Liver (tissue), 9 donors: ENCODE measurements around the gene LYRM7. TPM values are rescaled to one million over a fixed set of nuclear protein-coding genes. Genes with fewer than 3 reads are reported as not detected.

Experiments used
- DNase-seq: peaks from one replicate; pipeline ENCODE4 v3.0.0-alpha.2; 2017; ENCODE audit warnings: low spot score
- H3K27ac ChIP-seq, 2 donors: one replicate each; pipeline ENCODE4 v1.7.0; 2013; ENCODE audit warnings: inconsistent platforms in 2 of 2, low read length in 2 of 2, control low read depth in 1 of 2, low read depth in 1 of 2, mild to moderate bottlenecking in 1 of 2
- H3K27me3 ChIP-seq, 4 donors: one replicate each; pipeline versions ENCODE4 v1.6.1 to v1.7.0; 2013; ENCODE audit warnings: low read length in 3 of 4, inconsistent platforms in 1 of 4, mild to moderate bottlenecking in 1 of 4, moderate library complexity in 1 of 4; ENCODE audit not compliant: control insufficient read depth in 4 of 4, insufficient read depth in 4 of 4
- H3K36me3 ChIP-seq, 4 donors: one replicate each; pipeline versions ENCODE4 v1.6.1 to v1.7.0; 2013; ENCODE audit warnings: low read length in 3 of 4, mild to moderate bottlenecking in 3 of 4, low read depth in 1 of 4, moderate library complexity in 1 of 4; ENCODE audit not compliant: control insufficient read depth in 4 of 4, insufficient read depth in 3 of 4
- H3K4me1 ChIP-seq, 4 donors: one replicate each; pipeline versions ENCODE4 v1.6.1 to v1.7.0; 2013; ENCODE audit warnings: low read length in 3 of 4, mild to moderate bottlenecking in 3 of 4, moderate library complexity in 1 of 4; ENCODE audit not compliant: control insufficient read depth in 4 of 4, insufficient read depth in 4 of 4
- H3K4me3 ChIP-seq, 3 donors: one replicate each; pipeline versions ENCODE4 v1.6.1 to v1.7.0; 2013; ENCODE audit warnings: low read length in 3 of 3, control low read depth in 1 of 3, low read depth in 1 of 3, mild to moderate bottlenecking in 1 of 3
- H3K9ac ChIP-seq, 2 donors: one replicate each; pipeline ENCODE4 v1.7.0; 2013; ENCODE audit warnings: low read length in 2 of 2, mild to moderate bottlenecking in 2 of 2, moderate library complexity in 2 of 2, control low read depth in 1 of 2, low read depth in 1 of 2
- H3K9me3 ChIP-seq, 4 donors: one replicate each; pipeline versions ENCODE4 v1.6.1 to v1.7.0; 2013; ENCODE audit warnings: low read length in 3 of 4; ENCODE audit not compliant: control insufficient read depth in 4 of 4
- ATF3 ChIP-seq: IDR thresholded peaks from 2 replicates; pipeline ENCODE4 v1.6.1; 2016; ENCODE audit warnings: antibody characterized with exemption
- CTCF ChIP-seq: fragments of 150-350 bp; IDR thresholded peaks from 2 replicates; pipeline ENCODE4 v1.5.1; 2017; ENCODE audit warnings: improper control_type of control experiment, low read depth, low read length; ENCODE audit not compliant: missing input control
- EGR1 ChIP-seq, 2 donors: IDR thresholded peaks; 2 replicates each; pipeline ENCODE4 v1.6.1; 2016 to 2018; ENCODE audit warnings: antibody characterized with exemption in 2 of 2, low read depth in 2 of 2
- FOXA1 ChIP-seq: IDR thresholded peaks from 2 replicates; pipeline ENCODE4 v1.6.1; 2016; ENCODE audit warnings: antibody characterized with exemption
- FOXA2 ChIP-seq: IDR thresholded peaks from 2 replicates; pipeline ENCODE4 v1.6.1; 2016; ENCODE audit warnings: antibody characterized with exemption
- GABPA ChIP-seq, 2 donors: IDR thresholded peaks in 1 of 2; conservative IDR thresholded peaks in 1 of 2; 2 replicates each; pipeline ENCODE4 v1.6.1; 2016; ENCODE audit warnings: antibody characterized with exemption in 2 of 2, mild to moderate bottlenecking in 1 of 2, moderate library complexity in 1 of 2
- HNF4A ChIP-seq, 2 donors: conservative IDR thresholded peaks; 2 replicates each; pipeline ENCODE4 v1.6.1; 2016; ENCODE audit warnings: antibody characterized with exemption in 2 of 2, mild to moderate bottlenecking in 2 of 2
- HNF4G ChIP-seq: IDR thresholded peaks from 2 replicates; pipeline ENCODE4 v1.6.1; 2016; ENCODE audit warnings: antibody characterized with exemption
- JUND ChIP-seq, 2 donors: IDR thresholded peaks; 2 replicates each; pipeline ENCODE4 v1.6.1; 2016; ENCODE audit warnings: antibody characterized with exemption in 2 of 2
- NR2F2 ChIP-seq: IDR thresholded peaks from 2 replicates; pipeline ENCODE4 v1.6.1; 2016; ENCODE audit warnings: antibody characterized with exemption
- RAD21 ChIP-seq, 2 donors: IDR thresholded peaks; 2 replicates each; pipeline ENCODE4 v1.6.1; 2016; ENCODE audit warnings: antibody characterized with exemption in 2 of 2, mild to moderate bottlenecking in 2 of 2
- REST ChIP-seq: IDR thresholded peaks from 2 replicates; pipeline ENCODE4 v1.6.1; 2016; ENCODE audit warnings: antibody characterized with exemption, mild to moderate bottlenecking
- RXRA ChIP-seq, 2 donors: IDR thresholded peaks; 2 replicates each; pipeline ENCODE4 v1.6.1; 2017 to 2018; ENCODE audit warnings: antibody characterized with exemption in 2 of 2, mild to moderate bottlenecking in 1 of 2
- SP1 ChIP-seq: IDR thresholded peaks from 2 replicates; pipeline ENCODE4 v1.6.1; 2018; ENCODE audit warnings: antibody characterized with exemption, mild to moderate bottlenecking
- TAF1 ChIP-seq: conservative IDR thresholded peaks from 2 replicates; pipeline ENCODE4 v1.6.1; 2016; ENCODE audit warnings: antibody characterized with exemption, mild to moderate bottlenecking
- YY1 ChIP-seq: IDR thresholded peaks from 2 replicates; pipeline ENCODE4 v1.6.1; 2016; ENCODE audit warnings: antibody characterized with exemption, mild to moderate bottlenecking
- WGBS: extraction: QIAGEN DNeasy Blood & Tissue Kit; methylation state at CpG from one replicate; pipeline ENCODE4 v1.1.7; 2013; 5-methylcytosine and 5-hydroxymethylcytosine counted together
- polyA plus RNA-seq, 2 donors: library from polyadenylated mRNA; stranded (reverse) in 1 of 2; unstranded in 1 of 2; fragments of 200-250 nt in 1 of 2; fragments of >200 nt in 1 of 2; fragmentation: Nextera tagmentation in 1 of 2; extraction: Ambion mirVana in 1 of 2; gene quantifications; one replicate each; pipeline versions ENCODE4 v1.2.1 to v1.2.3, GENCODE V29; 2013 to 2015
- total RNA-seq, 2 donors: library from RNA; depleted of rRNA; stranded (reverse); fragments of >200 nt; gene quantifications; one replicate each; pipeline ENCODE4 v1.2.3, GENCODE V29; 2014
- TF ChIP-seq, protein P1 (sequence below): IDR thresholded peaks from 2 replicates; pipeline ENCODE4 v1.6.1; 2016; ENCODE audit warnings: antibody characterized with exemption
- donor health status: healthy.
- donor health status: healthy.
- donor health status: healthy.
- donor health status: healthy.
- donor health status: healthy.

Gene LYRM7
- total and polyA plus RNA-seq, 4 donors: 2.3 to 7.5 (median 5.8) TPM

GRCh38 chr5:131169810-131170539, 769 bp upstream of the LYRM7 start:
- Histone ChIP-seq H3K36me3 (no peaks in the 10 kb centered on the region), H3K4me1 (peaks cover 4 to 19% (median 17%) of the 10 kb centered on the region in 4 donors), H3K9me3 (no peaks in the 10 kb centered on the region), H3K9ac (peak overlapping the region; percentile 58 to 86), H3K27ac (peak overlapping the region; percentile 53 to 60), H3K27me3 (no peaks in the 10 kb centered on the region), H3K4me3 (peak overlapping the region; percentile 49 to 75 (median 69))
- TF ChIP-seq ATF3 (peak; percentile 8), HNF4G (no peak), RXRA (IDR thresholded peaks at IDR 0.05) (no peak), FOXA1 (no peak), GABPA (IDR thresholded peaks at IDR 0.05 in 1 of 2, conservative IDR thresholded peaks at IDR 0.05 in 1 of 2) (peak in 1 of 2 donors; percentile 13)
- TF ChIP-seq, protein P1, sequence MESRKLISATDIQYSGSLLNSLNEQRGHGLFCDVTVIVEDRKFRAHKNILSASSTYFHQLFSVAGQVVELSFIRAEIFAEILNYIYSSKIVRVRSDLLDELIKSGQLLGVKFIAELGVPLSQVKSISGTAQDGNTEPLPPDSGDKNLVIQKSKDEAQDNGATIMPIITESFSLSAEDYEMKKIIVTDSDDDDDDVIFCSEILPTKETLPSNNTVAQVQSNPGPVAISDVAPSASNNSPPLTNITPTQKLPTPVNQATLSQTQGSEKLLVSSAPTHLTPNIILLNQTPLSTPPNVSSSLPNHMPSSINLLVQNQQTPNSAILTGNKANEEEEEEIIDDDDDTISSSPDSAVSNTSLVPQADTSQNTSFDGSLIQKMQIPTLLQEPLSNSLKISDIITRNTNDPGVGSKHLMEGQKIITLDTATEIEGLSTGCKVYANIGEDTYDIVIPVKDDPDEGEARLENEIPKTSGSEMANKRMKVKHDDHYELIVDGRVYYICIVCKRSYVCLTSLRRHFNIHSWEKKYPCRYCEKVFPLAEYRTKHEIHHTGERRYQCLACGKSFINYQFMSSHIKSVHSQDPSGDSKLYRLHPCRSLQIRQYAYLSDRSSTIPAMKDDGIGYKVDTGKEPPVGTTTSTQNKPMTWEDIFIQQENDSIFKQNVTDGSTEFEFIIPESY: no peak
- WGBS: 34% methylated on average over 16 of the region's 16 CpGs
- DNase-seq: no peak

DNA sequence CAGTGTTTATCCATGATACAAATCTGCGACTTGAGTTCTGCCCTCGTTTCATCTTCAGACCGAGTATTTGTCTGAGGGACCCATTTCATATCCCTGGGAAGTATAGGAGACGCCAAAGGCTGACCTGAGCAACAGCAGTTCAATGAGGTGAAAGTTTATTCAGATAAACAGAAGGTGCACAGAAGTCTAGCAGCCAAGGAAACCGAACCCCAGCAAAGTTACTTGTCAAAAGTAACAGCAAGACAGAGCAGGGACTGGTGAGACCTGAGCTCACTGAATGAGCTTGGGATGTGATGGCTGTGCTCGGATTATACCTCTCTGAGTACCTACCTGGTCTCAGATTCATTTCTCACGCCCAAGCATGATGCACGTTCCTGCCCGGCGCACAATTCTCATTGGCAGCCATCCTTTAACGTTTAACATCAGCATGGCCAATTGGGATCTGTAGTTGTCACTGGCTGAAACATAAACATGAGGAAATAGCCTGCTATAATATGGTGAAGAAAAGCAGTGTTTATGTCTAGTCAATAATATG, 599 bp downstream of the LYRM7 start:
- no peaks in the 10 kb centered on the region for H3K36me3 ChIP-seq
- peak overlapping the region in 1 of 2 donors; percentile 71 for H3K9ac ChIP-seq
- DNase-seq: no peak
- no peak for TF ChIP-seq RAD21 (IDR thresholded peaks at IDR 0.05)
- TF ChIP-seq FOXA1: no peak
- no peak for TF ChIP-seq JUND (IDR thresholded peaks at IDR 0.05)
- TF ChIP-seq GABPA (IDR thresholded peaks at IDR 0.05 in 1 of 2, conservative IDR thresholded peaks at IDR 0.05 in 1 of 2): no peak
- no peak for TF ChIP-seq ATF3
- no peak for TF ChIP-seq SP1
- no peak for TF ChIP-seq REST
- TF ChIP-seq NR2F2: no peak
- TF ChIP-seq, protein P1: no peak
- TF ChIP-seq HNF4A (conservative IDR thresholded peaks at IDR 0.05): no peak
- no peak for TF ChIP-seq EGR1 (IDR thresholded peaks at IDR 0.05; ENCODE audit: low read depth in 2 of 2)
- no peak for TF ChIP-seq TAF1
- TF ChIP-seq RXRA (IDR thresholded peaks at IDR 0.05): no peak
- no peak for TF ChIP-seq FOXA2
- no peak for TF ChIP-seq CTCF
- TF ChIP-seq HNF4G: no peak
- no peak for TF ChIP-seq YY1
- H3K27me3 ChIP-seq: no peaks in the 10 kb centered on the region
- no peaks in the 10 kb centered on the region for H3K9me3 ChIP-seq
- H3K27ac ChIP-seq: peak overlapping the region; percentile 41 to 60
- peak overlapping the region; percentile 65 to 80 (median 76) for H3K4me3 ChIP-seq
- H3K4me1 ChIP-seq: peaks cover 4 to 13% (median 11%) of the 10 kb centered on the region in 4 donors
- 4% methylated on average over 11 of the region's 11 CpGs for WGBS
